H1 (cell line): ENCODE measurements around the gene SLC13A1. TPM values are rescaled to one million over a fixed set of nuclear protein-coding genes. Genes with fewer than 3 reads are reported as not detected.

ENCODE experiments used
- USF2 ChIP-seq: IDR thresholded peaks from 2 replicates; pipeline ENCODE4 v1.6.1; 2011; ENCODE audit warnings: low read length, improper control_type of control experiment
- polyA plus RNA-seq, 7 experiments: library from polyadenylated mRNA; depleted of rRNA in 3 of 7; stranded (reverse) in 5 of 7; unstranded in 2 of 7; fragments of >200 nt in 5 of 7; fragments of 200-250 nt in 2 of 7; gene quantifications; 1 replicate in 5 of 7; 2 replicates in 1 of 7; 4 replicates in 1 of 7; pipeline versions ENCODE4 v1.2.1 to v1.2.3, GENCODE V29; 2011 to 2013; ENCODE audit warnings: missing spikeins in 2 of 7, mixed read lengths in 2 of 7
- total RNA-seq: library from RNA; stranded (reverse); fragmentation: NEBNext Ultra II Directional; extraction: Animal tissue kit (Norgen Biotek cat#: 25700); gene quantifications from 2 replicates; pipeline ENCODE4 v1.2.1, GENCODE V29; 2021

The SLC13A1 gene
- total and polyA plus RNA-seq, 2 of the 8 experiments (the other 6 are each of a cell fraction or from before 2014, with no cell fraction given): not detected

DNA sequence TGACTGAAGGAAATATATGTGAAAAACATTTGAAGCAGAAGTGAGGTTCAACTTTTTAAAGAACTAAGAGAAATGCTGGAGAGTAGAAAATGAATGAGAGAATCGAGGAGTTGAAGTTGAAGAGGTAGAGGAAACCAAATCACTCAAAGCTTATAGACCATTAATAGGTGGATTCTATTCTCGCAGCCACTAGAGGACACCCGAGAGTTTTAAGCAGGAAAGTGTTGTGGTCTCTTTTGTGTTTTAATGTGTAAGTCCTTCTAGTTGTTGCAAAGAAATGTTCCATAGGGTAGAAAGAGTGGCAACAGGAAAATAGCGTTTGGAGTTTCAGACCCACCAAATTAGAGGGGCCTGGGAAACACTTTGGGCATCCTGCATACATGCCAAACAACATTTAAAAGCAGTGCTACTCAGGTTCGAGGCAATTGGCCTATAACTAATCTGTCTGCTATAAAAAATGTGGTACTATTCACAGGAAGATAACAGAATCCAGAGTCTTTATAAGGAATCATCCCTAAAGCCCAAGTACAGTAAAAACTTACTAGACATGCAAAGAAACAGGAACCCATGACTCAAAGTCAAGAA is 129.0 kb downstream of the SLC13A1 start (continued):
- no peak for TF ChIP-seq USF2
